ENCODE data around the gene SLC6A19.

Gene SLC6A19

GRCh38 chr5:1181451-1182359 is 19.7 kb upstream of the SLC6A19 start:
- DNase-seq: no peak

- DNase-seq: no peak
Measured at GRCh38 chr5:1182360-1182632, 19.1 kb upstream of the SLC6A19 start.

DNA sequence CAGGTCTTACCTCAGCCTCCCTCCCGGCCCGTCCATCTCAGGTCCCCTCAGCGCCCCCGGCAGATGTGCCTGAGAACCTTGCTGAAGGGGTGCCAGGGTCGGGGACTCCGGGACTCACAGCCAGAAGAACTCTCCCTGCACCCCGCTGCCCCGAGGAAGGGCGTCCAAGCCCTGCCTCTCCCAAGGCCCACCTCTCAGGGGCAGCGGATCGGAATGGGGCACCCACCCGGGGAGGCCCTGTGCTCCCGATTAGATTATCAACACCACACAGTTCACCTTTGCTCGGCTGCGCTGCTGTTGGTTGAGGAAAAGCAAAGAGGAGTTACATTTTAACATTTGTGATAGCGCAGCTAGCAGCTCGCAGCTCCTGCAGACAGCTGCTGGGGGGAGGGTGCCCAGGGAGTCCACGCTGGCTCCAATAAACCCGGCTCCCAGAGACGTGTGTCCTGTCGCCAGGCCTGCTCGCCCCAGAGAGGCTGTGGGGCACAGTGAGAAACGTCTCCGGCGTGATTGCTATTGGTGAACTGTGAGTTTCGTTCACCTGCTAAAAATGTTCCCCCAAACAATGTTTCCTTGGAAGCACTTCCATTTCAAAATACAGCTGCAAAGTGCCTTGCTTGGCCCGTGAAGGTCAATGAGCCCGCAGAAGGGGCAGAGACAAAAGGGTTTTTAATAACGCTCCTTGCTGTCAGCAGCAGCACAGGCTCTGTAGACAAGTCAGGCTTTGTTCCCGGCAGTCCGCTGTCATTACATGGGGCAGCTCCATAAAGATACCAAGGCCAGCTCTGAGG is 18.6 kb upstream of the SLC6A19 start:
- no peak for DNase-seq

- DNase-seq: no peak
Measured at GRCh38 chr5:1183424-1184162, 17.8 kb upstream of the SLC6A19 start.

DNA sequence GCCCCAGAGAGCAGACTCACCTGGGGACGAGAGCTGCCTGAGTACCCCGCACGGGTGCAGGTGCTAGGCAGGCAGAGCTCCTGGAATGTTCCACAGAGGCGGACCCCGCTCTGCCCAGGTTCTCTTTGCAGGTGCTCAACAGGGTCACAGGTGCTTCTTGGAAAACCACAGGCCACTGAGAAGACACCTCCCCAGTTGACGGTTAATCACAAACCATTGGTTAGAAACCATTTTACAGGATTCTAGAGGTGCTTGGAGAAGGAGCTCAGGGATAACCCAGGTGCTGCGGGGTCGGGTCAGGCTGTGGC is 17.3 kb upstream of the SLC6A19 start:
- DNase-seq: no peak

DNA sequence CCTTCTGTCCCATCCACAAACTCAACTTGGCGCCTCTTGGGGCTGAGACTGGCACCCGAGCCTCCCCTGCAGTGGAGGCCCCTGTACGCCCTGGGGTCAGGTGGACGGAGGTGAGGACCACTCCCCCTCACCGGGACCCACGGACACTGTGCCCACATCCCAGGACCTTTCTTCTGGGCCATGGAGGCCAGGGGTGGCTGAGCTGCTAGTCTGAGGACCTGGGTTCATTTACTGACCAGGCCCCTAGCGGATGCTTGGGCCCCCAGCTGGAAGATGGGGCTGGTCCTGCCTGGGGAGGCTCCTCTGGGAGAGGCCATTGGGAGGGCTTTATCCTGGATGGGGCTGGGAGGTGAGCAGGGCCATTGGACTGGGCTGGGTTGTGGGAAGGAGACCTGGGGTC is 16.9 kb upstream of the SLC6A19 start:
- no peak for DNase-seq

GRCh38 chr5:1185038-1185627 is 16.3 kb upstream of the SLC6A19 start:
- DNase-seq: no peak

GRCh38 chr5:1185629-1186350 is 15.6 kb upstream of the SLC6A19 start:
- DNase-seq: no peak

- no peak for DNase-seq
Measured at GRCh38 chr5:1186351-1187233, 14.8 kb upstream of the SLC6A19 start.

GRCh38 chr5:1187234-1187949 is 14.0 kb upstream of the SLC6A19 start:
- DNase-seq: no peak

- DNase-seq: no peak
Measured at GRCh38 chr5:1187950-1188334, 13.5 kb upstream of the SLC6A19 start.

GRCh38 chr5:1188464-1188863 is 12.9 kb upstream of the SLC6A19 start:
- no peak for DNase-seq

- no peak for DNase-seq
Measured at GRCh38 chr5:1189269-1189668, 12.1 kb upstream of the SLC6A19 start.

GRCh38 chr5:1190278-1190677 is 11.1 kb upstream of the SLC6A19 start:
- DNase-seq: no peak

- DNase-seq: no peak
Measured at GRCh38 chr5:1190837-1191239, 10.6 kb upstream of the SLC6A19 start.

- no peak for DNase-seq
Measured at GRCh38 chr5:1192971-1193590, 8.3 kb upstream of the SLC6A19 start.

DNA sequence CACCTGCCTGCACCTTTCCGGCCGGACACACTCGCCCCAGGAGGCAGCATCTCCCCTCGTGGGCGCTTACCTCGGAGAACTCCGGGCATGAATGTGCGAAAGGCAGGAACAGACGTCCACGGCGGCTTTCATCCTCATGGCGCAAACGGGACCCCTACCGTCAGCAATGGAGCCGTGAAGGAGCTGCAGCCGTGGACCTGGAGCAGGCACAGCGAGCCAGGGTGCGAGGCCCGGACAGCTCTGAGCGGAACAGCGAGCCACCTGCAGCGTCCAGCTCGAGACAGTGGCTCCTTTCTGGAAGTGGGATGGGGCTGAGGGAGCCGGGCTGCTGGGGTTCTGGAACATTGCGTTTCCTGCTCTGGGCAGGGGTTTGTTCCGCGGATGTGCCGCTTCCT is 7.8 kb upstream of the SLC6A19 start:
- DNase-seq: no peak

- no peak for DNase-seq
Measured at GRCh38 chr5:1194378-1194777, 7.0 kb upstream of the SLC6A19 start.

DNA sequence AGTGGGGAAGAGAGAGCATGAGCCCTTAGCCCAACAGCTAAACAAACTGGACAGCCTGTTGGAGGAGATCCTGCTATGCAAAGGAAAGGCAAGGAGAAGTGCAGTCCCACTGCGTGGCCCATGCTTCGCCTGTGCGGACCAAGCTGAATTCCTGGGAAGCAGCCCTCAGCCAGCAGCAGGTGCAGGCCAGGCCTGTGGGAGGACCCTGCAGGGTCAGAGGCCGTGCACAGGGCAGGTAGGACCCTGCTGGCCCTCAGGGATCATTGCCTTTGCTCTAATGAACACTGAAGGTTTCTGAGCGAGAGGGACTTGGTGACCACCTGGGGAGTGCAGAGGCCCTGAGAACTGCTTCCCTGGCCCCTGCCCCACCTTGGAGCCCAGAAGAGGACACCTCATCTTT is 6.0 kb upstream of the SLC6A19 start:
- DNase-seq: no peak

GRCh38 chr5:1195916-1196315 is 5.5 kb upstream of the SLC6A19 start:
- DNase-seq: no peak

DNA sequence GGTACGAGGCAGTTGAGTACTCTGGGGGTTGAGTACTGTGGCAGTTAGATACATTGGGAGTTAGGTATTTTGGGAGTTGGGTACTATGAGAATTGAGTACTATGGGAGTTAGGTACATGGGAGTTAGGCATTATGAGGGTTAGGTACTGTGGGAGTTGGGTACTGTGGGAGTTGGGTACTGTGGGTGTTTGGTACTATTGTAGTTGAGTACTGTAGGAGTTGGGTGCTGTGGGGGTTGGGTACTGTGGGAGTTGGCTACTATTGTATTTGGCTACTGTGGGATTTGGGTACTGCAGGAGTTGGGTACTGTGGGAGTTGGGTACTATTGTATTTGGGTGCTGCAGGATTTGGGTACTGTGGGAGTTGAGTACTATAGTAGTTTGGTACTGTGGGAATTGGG is 4.8 kb upstream of the SLC6A19 start:
- no peak for DNase-seq
